ENCODE results near the gene ACTC1.

- TF ChIP-seq, protein P1, sequence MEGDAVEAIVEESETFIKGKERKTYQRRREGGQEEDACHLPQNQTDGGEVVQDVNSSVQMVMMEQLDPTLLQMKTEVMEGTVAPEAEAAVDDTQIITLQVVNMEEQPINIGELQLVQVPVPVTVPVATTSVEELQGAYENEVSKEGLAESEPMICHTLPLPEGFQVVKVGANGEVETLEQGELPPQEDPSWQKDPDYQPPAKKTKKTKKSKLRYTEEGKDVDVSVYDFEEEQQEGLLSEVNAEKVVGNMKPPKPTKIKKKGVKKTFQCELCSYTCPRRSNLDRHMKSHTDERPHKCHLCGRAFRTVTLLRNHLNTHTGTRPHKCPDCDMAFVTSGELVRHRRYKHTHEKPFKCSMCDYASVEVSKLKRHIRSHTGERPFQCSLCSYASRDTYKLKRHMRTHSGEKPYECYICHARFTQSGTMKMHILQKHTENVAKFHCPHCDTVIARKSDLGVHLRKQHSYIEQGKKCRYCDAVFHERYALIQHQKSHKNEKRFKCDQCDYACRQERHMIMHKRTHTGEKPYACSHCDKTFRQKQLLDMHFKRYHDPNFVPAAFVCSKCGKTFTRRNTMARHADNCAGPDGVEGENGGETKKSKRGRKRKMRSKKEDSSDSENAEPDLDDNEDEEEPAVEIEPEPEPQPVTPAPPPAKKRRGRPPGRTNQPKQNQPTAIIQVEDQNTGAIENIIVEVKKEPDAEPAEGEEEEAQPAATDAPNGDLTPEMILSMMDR (conservative IDR thresholded peaks at IDR 0.05 in 1 of 2, IDR thresholded peaks at IDR 0.05 in 1 of 2; ENCODE audit: extremely low read depth in 1 of 2, insufficient read depth in 1 of 2, low read depth in 1 of 2, low read length in 2 of 2): no peak
- no peak for TF ChIP-seq EZH2 (IDR thresholded peaks at IDR 0.05; ENCODE audit: borderline replicate concordance, low read length)
Measured at GRCh38 chr15:34786206-34786605, 9.1 kb downstream of the ACTC1 start.

Measured in mammary epithelial cell (primary cell).